ENCODE measurements around the gene MCF2L2.
"Not testable (repeated sequence)": the region's sequence is repeated elsewhere in the genome, so short reads cannot be mapped to it uniquely, and the experiment has no call there.

Gene MCF2L2

DNA sequence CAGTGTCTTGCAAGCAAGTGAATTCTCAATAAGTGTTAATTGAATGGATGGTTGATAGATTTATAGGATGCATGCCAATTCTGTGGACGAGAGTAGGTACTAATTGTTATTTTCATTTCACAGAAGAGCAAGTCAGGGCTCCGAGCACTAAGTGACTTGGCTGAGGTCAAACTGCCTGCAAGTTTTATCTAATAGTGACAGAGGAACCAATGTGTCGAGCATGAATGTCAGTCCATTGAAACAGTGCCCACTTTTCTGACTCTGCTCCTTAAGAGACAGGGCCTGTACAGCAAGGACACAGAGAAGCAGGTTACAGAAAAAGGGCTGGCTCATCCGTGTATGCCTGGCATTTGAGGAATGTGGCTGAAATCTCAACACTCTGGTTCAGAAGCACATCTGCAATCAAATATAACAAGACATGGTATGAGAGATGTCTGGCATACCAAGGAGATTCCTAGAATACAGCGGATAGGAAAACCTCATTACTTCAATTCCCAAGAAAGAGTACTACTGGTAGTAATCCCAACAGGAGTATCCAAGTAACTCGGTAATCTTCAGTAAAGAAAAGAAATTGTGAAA lies 181.3 kb downstream of the MCF2L2 start:
- no peaks in the 10 kb centered on the region for H3K79me2 ChIP-seq (ENCODE audit: control insufficient read depth, insufficient read depth, low read length, unreplicated experiment)
- peaks cover 16% of the 10 kb centered on the region for H3K4me1 ChIP-seq (ENCODE audit: control insufficient read depth, insufficient read depth, low read length, unreplicated experiment)
- peak overlapping the region; percentile 34 for H2AFZ ChIP-seq (ENCODE audit: low read length, unreplicated experiment)
- no peaks in the 10 kb centered on the region for H3K36me3 ChIP-seq (ENCODE audit: insufficient read depth, low read length)
- H3K4me3 ChIP-seq (ENCODE audit: low read depth, low read length) = no peak overlapping the region
- H3K27ac ChIP-seq (ENCODE audit: low read depth, low read length) = no peak overlapping the region
- H3K27me3 ChIP-seq (ENCODE audit: insufficient read depth, low read length) = no peaks in the 10 kb centered on the region

DNA sequence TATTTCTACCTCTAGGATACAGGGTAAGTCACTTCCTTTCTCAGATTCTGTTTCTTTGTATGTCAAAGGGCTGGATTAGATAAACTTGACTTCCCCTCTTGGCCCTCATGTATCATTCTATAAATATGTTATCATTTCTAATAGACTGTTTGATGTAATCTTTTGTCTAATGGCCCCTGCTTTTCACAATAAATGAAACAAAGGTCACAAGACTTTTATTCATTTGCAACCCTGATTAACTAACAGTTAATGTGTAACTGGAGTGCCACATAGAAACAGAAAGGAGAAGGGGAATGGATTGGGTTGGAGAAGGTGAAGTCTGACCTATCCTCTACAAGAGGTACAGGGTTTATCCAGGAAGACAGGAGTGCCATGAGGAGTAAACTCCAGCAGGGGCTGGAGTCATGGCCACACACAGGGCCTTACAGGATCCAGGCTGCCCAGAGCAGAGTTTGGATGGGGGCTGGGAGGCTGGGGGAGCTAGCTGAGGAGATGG lies 183.4 kb downstream of the MCF2L2 start:
- no peaks in the 10 kb centered on the region for H3K36me3 ChIP-seq (ENCODE audit: insufficient read depth, low read length)
- H3K27me3 ChIP-seq (ENCODE audit: insufficient read depth, low read length) = peaks cover 10% of the 10 kb centered on the region; the same call in 1 of the 2 replicates
- peaks cover 14% of the 10 kb centered on the region for H3K4me1 ChIP-seq (ENCODE audit: control insufficient read depth, insufficient read depth, low read length, unreplicated experiment)
- no peak overlapping the region for H2AFZ ChIP-seq (ENCODE audit: low read length, unreplicated experiment)
- H3K79me2 ChIP-seq (ENCODE audit: control insufficient read depth, insufficient read depth, low read length, unreplicated experiment) = no peaks in the 10 kb centered on the region
- no peak overlapping the region for H3K4me3 ChIP-seq (ENCODE audit: low read depth, low read length)
- H3K27ac ChIP-seq (ENCODE audit: low read depth, low read length) = no peak overlapping the region

DNA sequence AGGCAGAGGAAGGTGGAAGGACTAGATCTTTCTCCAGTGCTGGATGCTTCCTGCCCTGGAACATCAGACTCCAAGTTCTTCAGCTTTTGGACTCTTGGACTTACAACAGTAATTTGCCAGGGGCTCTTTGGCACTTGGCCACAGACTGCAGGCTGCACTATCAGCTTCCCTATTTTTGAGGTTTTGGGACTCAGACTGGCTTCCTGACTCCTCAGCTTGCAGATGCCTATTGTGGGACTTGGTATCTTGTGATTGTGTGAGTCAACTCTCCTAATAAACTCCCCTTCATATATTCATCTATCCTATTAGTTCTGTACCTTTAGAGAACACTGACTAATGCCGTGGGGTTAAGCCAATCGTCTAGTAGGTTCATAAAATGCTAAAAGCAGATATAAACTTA lies 184.2 kb downstream of the MCF2L2 start:
- H3K36me3 ChIP-seq (ENCODE audit: insufficient read depth, low read length) = no peaks in the 10 kb centered on the region
- H3K27ac ChIP-seq (ENCODE audit: low read depth, low read length) = no peak overlapping the region
- no peak overlapping the region for H3K4me3 ChIP-seq (ENCODE audit: low read depth, low read length)
- H3K27me3 ChIP-seq (ENCODE audit: insufficient read depth, low read length) = peaks cover 15% of the 10 kb centered on the region; the same call in 1 of the 2 replicates
- H3K4me1 ChIP-seq (ENCODE audit: control insufficient read depth, insufficient read depth, low read length, unreplicated experiment) = peaks cover 14% of the 10 kb centered on the region
- H2AFZ ChIP-seq (ENCODE audit: low read length, unreplicated experiment) = no peak overlapping the region
- H3K79me2 ChIP-seq (ENCODE audit: control insufficient read depth, insufficient read depth, low read length, unreplicated experiment) = no peaks in the 10 kb centered on the region

DNA sequence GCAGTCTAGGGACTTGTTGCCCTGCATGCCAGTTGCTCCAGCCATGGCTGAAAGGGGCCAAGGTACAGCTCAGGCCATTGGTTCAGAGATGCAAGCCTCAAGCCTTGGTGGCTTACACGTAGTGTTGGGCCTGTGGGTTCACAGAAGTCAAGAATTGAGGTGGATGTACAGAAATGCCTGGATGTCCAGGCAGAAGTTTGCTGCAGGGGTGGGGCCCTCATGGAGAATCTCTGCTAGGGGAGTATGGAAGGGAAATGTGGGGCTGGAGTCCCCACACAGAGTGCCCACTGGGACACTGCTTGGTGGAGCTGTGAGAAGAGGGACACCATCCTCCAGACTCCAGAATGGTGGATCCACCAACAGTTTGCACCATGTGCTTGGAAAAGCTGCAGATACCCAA lies 186.0 kb downstream of the MCF2L2 start:
- Histone ChIP-seq H3K27me3 (ENCODE audit: insufficient read depth, low read length) (peaks cover 15% of the 10 kb centered on the region; the same call in 1 of the 2 replicates), H3K4me3 (ENCODE audit: low read depth, low read length) (no peak overlapping the region), H3K27ac (ENCODE audit: low read depth, low read length) (no peak overlapping the region), H2AFZ (ENCODE audit: low read length, unreplicated experiment) (no peak overlapping the region), H3K79me2 (ENCODE audit: control insufficient read depth, insufficient read depth, low read length, unreplicated experiment) (no peaks in the 10 kb centered on the region), H3K36me3 (ENCODE audit: insufficient read depth, low read length) (no peaks in the 10 kb centered on the region), H3K4me1 (ENCODE audit: control insufficient read depth, insufficient read depth, low read length, unreplicated experiment) (peaks cover 14% of the 10 kb centered on the region)

DNA sequence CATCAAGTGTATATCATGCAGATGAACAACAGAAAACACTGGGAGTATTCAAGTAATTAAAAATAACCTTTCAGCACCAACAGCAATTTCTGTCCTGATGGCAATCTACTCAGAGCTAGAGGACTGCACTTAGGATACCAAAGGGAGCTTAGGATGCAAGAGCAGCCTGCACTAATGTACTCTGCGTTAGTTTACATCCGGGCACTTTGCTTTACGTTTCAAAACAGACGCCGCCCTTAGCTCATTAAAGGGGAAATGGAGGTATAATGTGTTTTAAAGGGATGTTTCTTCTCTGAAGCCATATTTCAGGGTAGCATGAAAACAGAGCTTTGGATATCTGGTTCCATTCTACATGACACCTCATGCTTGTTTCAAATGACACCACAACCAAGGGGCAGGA lies 189.4 kb downstream of the MCF2L2 start:
- H3K79me2 ChIP-seq (ENCODE audit: control insufficient read depth, insufficient read depth, low read length, unreplicated experiment) = no peaks in the 10 kb centered on the region
- H3K27ac ChIP-seq (ENCODE audit: low read depth, low read length) = no peak overlapping the region
- H3K36me3 ChIP-seq (ENCODE audit: insufficient read depth, low read length) = no peaks in the 10 kb centered on the region
- no peak overlapping the region for H3K4me3 ChIP-seq (ENCODE audit: low read depth, low read length)
- H3K4me1 ChIP-seq (ENCODE audit: control insufficient read depth, insufficient read depth, low read length, unreplicated experiment) = no peaks in the 10 kb centered on the region
- H2AFZ ChIP-seq (ENCODE audit: low read length, unreplicated experiment) = no peak overlapping the region
- peaks cover 15% of the 10 kb centered on the region; the same call in 1 of the 2 replicates for H3K27me3 ChIP-seq (ENCODE audit: insufficient read depth, low read length)

DNA sequence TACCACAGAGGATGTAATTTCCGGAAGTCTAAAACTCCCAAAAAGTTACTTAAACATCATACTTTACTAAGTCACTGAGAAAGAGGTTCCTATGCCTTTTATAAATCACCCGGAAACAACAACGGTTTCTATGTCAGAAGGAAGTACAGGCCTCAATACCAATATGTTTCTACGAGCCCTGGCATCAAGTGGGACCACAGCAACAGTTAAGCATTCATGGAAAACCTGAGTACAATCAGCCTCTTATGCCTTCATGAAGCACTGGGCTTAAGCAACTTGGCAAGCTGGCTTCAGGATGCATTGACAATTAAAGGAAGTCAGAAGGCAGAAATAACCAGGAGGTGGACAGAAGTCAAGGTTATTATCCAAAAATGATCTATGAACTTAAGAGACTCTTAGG lies 194.5 kb downstream of the MCF2L2 start:
- Histone ChIP-seq H3K4me3 (ENCODE audit: low read depth, low read length) (no peak overlapping the region), H3K27me3 (ENCODE audit: insufficient read depth, low read length) (no peaks in the 10 kb centered on the region), H2AFZ (ENCODE audit: low read length, unreplicated experiment) (no peak overlapping the region), H3K79me2 (ENCODE audit: control insufficient read depth, insufficient read depth, low read length, unreplicated experiment) (no peaks in the 10 kb centered on the region), H3K4me1 (ENCODE audit: control insufficient read depth, insufficient read depth, low read length, unreplicated experiment) (no peaks in the 10 kb centered on the region), H3K36me3 (ENCODE audit: insufficient read depth, low read length) (no peaks in the 10 kb centered on the region), H3K27ac (ENCODE audit: low read depth, low read length) (no peak overlapping the region)

DNA sequence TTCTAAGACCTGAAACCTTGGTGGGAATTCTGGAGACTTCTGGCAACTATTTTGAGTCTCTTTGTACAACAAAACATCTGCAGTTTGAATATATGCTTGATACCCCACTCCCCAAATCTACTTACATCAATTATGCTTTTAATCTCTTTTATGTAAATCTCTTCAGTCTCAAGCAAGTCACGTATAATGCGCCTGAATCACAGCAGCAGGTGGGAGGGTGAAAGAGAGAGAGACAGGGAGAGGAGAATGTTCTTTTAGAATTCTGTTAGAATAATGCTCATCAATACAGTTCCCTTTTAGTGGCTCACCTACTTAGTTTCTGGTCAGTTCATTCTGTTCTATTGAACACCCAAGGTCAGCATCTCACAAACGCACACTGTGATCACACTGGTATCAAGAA lies 197.6 kb downstream of the MCF2L2 start:
- Histone ChIP-seq H3K79me2 (ENCODE audit: control insufficient read depth, insufficient read depth, low read length, unreplicated experiment) (no peaks in the 10 kb centered on the region), H3K4me3 (ENCODE audit: low read depth, low read length) (no peak overlapping the region), H2AFZ (ENCODE audit: low read length, unreplicated experiment) (no peak overlapping the region), H3K27ac (ENCODE audit: low read depth, low read length) (no peak overlapping the region), H3K36me3 (ENCODE audit: insufficient read depth, low read length) (no peaks in the 10 kb centered on the region), H3K27me3 (ENCODE audit: insufficient read depth, low read length) (no peaks in the 10 kb centered on the region), H3K4me1 (ENCODE audit: control insufficient read depth, insufficient read depth, low read length, unreplicated experiment) (no peaks in the 10 kb centered on the region)

DNA sequence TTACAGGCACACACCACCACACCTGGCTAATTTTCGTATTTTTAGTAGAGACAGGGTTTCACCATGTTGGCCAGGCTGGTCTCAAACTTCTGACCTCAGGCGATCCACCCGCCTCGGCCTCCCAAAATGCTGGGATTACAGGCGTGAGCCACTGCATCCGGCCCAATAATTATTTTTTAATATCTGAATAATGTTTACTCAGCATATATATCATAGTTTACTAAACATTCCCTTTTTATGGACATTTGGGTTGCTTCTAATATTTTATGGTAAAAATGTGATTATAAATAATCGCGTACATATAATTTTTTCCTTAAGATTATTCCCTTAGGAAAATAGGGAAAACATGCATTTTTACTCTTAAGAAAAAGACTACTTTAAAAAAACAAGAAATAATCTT lies 198.2 kb downstream of the MCF2L2 start:
- H2AFZ ChIP-seq (ENCODE audit: low read length, unreplicated experiment); H3K4me1 ChIP-seq (ENCODE audit: control insufficient read depth, insufficient read depth, low read length, unreplicated experiment); H3K27ac ChIP-seq (ENCODE audit: low read depth, low read length); H3K79me2 ChIP-seq (ENCODE audit: control insufficient read depth, insufficient read depth, low read length, unreplicated experiment); H3K27me3 ChIP-seq (ENCODE audit: insufficient read depth, low read length); H3K4me3 ChIP-seq (ENCODE audit: low read depth, low read length); H3K36me3 ChIP-seq (ENCODE audit: insufficient read depth, low read length): not testable (repeated sequence)

DNA sequence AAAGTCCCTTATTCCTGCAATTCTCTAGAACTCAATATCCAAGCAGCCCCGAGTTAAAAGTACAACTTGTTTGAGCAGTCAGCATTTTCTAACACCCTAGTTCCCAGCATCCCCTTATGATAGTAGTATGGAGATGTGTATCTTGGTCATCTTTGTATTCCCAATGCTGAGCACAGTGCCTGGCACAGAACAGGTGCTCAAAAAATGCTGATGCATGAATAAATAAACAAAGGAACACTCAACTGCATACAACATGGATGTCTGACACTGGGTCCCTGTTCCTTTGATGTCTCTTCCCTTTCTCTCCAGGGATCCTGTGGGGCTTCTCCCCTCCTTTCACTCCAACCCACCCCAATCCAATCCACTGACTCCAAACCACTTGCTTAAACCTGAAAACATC lies 199.2 kb downstream of the MCF2L2 start:
- no peaks in the 10 kb centered on the region for H3K4me1 ChIP-seq (ENCODE audit: control insufficient read depth, insufficient read depth, low read length, unreplicated experiment)
- no peaks in the 10 kb centered on the region for H3K79me2 ChIP-seq (ENCODE audit: control insufficient read depth, insufficient read depth, low read length, unreplicated experiment)
- H3K36me3 ChIP-seq (ENCODE audit: insufficient read depth, low read length) = no peaks in the 10 kb centered on the region
- no peak overlapping the region for H2AFZ ChIP-seq (ENCODE audit: low read length, unreplicated experiment)
- H3K27me3 ChIP-seq (ENCODE audit: insufficient read depth, low read length) = no peaks in the 10 kb centered on the region
- H3K4me3 ChIP-seq (ENCODE audit: low read depth, low read length) = no peak overlapping the region
- no peak overlapping the region for H3K27ac ChIP-seq (ENCODE audit: low read depth, low read length)

DNA sequence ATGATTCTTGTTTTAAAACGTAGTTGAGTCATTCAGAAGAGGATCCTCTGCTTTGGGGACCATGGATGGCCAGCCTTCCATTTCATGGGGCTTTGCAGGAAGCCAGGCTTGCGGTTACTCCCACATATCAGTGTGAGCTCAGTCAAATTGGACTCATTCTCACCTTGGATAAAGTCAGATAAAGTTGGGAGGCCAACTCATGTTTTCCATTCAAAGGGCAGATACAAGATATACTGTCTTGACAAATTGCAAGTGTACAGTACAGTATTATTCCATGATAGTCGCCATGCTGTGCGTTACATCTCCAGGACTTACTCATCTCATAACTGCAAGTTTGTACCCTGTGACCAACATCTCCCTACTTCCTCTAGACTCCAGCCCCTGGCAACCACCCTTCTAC lies 200.8 kb downstream of the MCF2L2 start:
- Histone ChIP-seq H2AFZ (ENCODE audit: low read length, unreplicated experiment) (no peak overlapping the region), H3K27me3 (ENCODE audit: insufficient read depth, low read length) (no peaks in the 10 kb centered on the region), H3K79me2 (ENCODE audit: control insufficient read depth, insufficient read depth, low read length, unreplicated experiment) (no peaks in the 10 kb centered on the region), H3K27ac (ENCODE audit: low read depth, low read length) (no peak overlapping the region), H3K4me1 (ENCODE audit: control insufficient read depth, insufficient read depth, low read length, unreplicated experiment) (no peaks in the 10 kb centered on the region), H3K36me3 (ENCODE audit: insufficient read depth, low read length) (no peaks in the 10 kb centered on the region), H3K4me3 (ENCODE audit: low read depth, low read length) (no peak overlapping the region)

DNA sequence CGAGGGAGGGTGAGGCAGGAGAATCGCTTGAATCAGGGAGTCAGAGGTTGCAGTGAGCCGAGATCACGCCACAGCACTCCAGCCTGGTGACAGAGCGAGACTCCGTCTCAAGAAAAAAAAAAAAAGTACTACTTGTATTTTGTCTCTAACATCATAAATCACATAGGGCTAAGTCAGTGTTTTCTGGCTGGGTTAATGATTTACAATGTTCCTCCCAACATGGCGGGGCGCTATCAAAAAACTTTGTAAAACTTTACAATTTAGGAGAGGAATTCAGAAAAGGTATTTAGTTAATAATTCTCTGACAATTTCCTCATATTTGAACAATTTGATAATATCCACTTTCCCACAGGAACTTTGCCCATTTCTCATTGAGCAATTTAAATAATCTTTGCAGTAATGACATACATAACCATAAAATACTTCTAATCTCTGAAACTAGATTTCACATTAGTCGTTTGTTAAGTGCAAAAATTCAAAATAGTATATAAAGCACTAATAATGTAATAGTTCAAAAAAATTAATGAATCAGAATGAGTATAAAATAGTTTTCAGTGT lies 202.0 kb downstream of the MCF2L2 start:
- Histone ChIP-seq H3K4me3 (ENCODE audit: low read depth, low read length) (no peak overlapping the region), H3K27me3 (ENCODE audit: insufficient read depth, low read length) (no peaks in the 10 kb centered on the region), H3K27ac (ENCODE audit: low read depth, low read length) (no peak overlapping the region), H3K79me2 (ENCODE audit: control insufficient read depth, insufficient read depth, low read length, unreplicated experiment) (no peaks in the 10 kb centered on the region), H3K36me3 (ENCODE audit: insufficient read depth, low read length) (no peaks in the 10 kb centered on the region), H2AFZ (ENCODE audit: low read length, unreplicated experiment) (no peak overlapping the region), H3K4me1 (ENCODE audit: control insufficient read depth, insufficient read depth, low read length, unreplicated experiment) (no peaks in the 10 kb centered on the region)

All from ACC112 (cell line).